ENCODE data around the gene CEP112. TPM values are rescaled to one million over a fixed set of nuclear protein-coding genes. Genes with fewer than 3 reads are reported as not detected.

CEP112 gene
- total and polyA plus RNA-seq, 10 of the 15 experiments (the other 5 are each of a cell fraction or from before 2014, with no cell fraction given) = 0.11 to 3.8 (median 0.32) TPM; not detected in 1

DNA sequence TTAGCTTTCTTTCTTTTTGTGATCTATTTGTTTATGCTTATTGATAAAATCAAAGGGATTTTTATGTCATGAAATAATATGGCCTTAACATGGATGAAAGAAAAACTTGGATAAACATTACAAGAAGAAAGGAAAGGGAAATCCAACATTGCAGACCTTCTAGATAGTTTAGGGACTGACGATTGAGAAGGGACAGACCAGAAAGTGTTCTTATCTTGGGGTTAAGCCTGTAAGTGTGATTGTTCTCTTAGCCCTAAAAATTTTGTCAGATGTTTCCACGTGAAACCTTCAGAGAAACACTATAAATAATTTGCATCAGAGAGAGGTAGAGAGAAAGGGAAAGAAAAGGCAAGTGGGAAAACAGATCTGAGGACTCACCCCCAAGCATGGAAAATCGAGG is 473.3 kb downstream of the CEP112 start (continued):
- no peak for TF ChIP-seq CUX1 (IDR thresholded peaks at IDR 0.05; ENCODE audit: insufficient replicate concordance, low read depth, low read length)

DNA sequence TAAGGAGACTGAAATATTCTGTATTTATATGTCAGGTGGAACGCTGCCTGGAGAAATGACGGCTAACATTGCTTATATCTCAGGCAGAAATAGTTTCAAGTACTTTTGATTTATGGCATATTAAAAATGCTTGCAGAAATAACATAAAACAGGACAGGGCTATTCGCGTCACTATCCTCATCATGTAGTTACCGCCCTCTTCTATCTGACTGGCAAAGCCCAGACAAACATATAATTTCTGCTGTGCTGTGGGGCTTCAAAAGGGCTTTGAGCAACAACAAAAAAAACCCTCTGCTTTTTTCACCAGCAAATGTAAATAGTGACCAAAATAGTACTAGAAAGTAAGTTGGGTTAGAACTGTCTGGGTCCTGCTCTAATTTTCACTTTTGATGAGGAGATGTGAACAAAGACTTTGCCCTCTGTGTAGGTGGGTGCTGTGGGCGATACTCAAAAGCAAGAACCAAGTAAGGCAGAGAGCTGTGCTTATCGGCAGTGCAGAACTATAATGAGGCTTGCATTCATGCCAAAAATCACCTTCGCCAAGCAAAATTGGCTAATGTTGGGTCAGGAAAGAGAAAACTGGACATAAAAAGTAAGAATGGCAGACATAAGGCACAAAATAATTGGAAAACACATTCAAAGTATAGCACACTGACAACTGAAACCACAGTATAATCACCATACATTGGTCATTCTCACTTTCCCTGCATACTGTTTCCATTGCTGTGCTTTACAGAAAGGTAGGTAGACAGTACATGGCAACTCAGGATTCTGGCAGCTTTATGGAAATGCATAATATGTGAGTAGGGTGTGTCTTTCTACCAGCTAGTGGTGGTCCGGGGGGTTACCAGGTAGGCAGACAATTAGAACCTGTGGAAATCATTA is 479.3 kb downstream of the CEP112 start:
- no peak for FAIRE-seq
- no peaks in the 10 kb centered on the region for H3K79me2 ChIP-seq (ENCODE audit: control insufficient read depth, insufficient read depth, low read length)
- CTCF ChIA-PET = interaction anchor here (0.8 to 1.5 kb wide), 3 partner anchors 10 to 328 kb away, joined by 3 to 6 read pairs (median 5); no protein-coding TSS in a partner anchor
- no peaks in the 10 kb centered on the region for H3K9me3 ChIP-seq (replicated peaks; ENCODE audit: control insufficient read depth, insufficient read depth, low read length)
- H3K27ac ChIP-seq (ENCODE audit: control insufficient read depth, insufficient read depth) = no peak overlapping the region
- no peak overlapping the region for H3K4me3 ChIP-seq
- RAD21 ChIA-PET (ENCODE audit: unreplicated experiment) = interaction anchor here (0.6 to 1.9 kb wide), 9 partner anchors 10 to 935 kb away, joined by 3 to 8 read pairs (median 3); no protein-coding TSS in a partner anchor
- POLR2A ChIA-PET = interaction anchor here (1.1 kb wide), 1 partner anchor 56 kb away, joined by 3 read pairs; no protein-coding TSS in a partner anchor
- H3K4me1 ChIP-seq (ENCODE audit: control insufficient read depth, insufficient read depth, low read length) = no peaks in the 10 kb centered on the region
- H4K20me1 ChIP-seq (ENCODE audit: control insufficient read depth, insufficient read depth) = no peaks in the 10 kb centered on the region
- in situ Hi-C loops (cut with MboI) (no loop called here), intact Hi-C loops (cut with micrococcal nuclease; ENCODE audit: unreplicated experiment) (no loop called here)
- H3K27me3 ChIP-seq (replicated peaks in 1 of 2; ENCODE audit: control insufficient read depth in 2 of 2, insufficient read depth in 2 of 2, low read length in 1 of 2) = no peaks in the 10 kb centered on the region
- H3K4me2 ChIP-seq (ENCODE audit: control insufficient read depth, insufficient read depth) = no peak overlapping the region
- 41% methylated on average over 9 of the region's 9 CpGs for WGBS (ENCODE audit: insufficient coverage, insufficient replicate concordance, low lambda C conversion rate, missing lambda C conversion rate)
- no TSS peak for BruUV-seq (replicated peaks)
- SMC1A ChIA-PET (ENCODE audit: uncharacterized antibody, unreplicated experiment) = interaction anchor here (0.6 to 2.8 kb wide), 16 partner anchors 10 to 204 kb away, joined by 3 to 15 read pairs (median 4); no protein-coding TSS in a partner anchor
- DNase-seq (ENCODE audit: low read depth, low spot score) = no peak
- H3K36me3 ChIP-seq (ENCODE audit: control insufficient read depth in 2 of 2, insufficient read depth in 2 of 2, low read length in 1 of 2) = no peaks in the 10 kb centered on the region
- peak; percentile 89 for ATAC-seq
- H2AFZ ChIP-seq (ENCODE audit: control insufficient read depth, low read depth, low read length) = no peak overlapping the region
- no peak overlapping the region for H3K9ac ChIP-seq (ENCODE audit: control insufficient read depth, insufficient read depth, low read length)
- TF ChIP-seq EZH2 (IDR thresholded peaks at IDR 0.05; ENCODE audit: borderline replicate concordance, control insufficient read depth, low read depth, low read length) = no peak
- no peak for TF ChIP-seq USF2 (IDR thresholded peaks at IDR 0.05; ENCODE audit: borderline replicate concordance, low read depth, low read length)
- TF ChIP-seq IRF4 (IDR thresholded peaks at IDR 0.05; ENCODE audit: low read depth, low read length) = no peak
- no peak for TF ChIP-seq ZNF687 (IDR thresholded peaks at IDR 0.05)
- TF ChIP-seq SMC3 (IDR thresholded peaks at IDR 0.05; ENCODE audit: borderline replicate concordance, low read length) = no peak
- TF ChIP-seq CBX3 (IDR thresholded peaks at IDR 0.05; ENCODE audit: borderline replicate concordance, low read depth) = no peak
- no peak; the same call in 1 of the 2 replicates for TF ChIP-seq BMI1 (IDR thresholded peaks at IDR 0.05; ENCODE audit: borderline replicate concordance)
- no peak for TF ChIP-seq CHD4 (IDR thresholded peaks at IDR 0.05)
- TF ChIP-seq POLR2AphosphoS2 (IDR thresholded peaks at IDR 0.05; ENCODE audit: low read depth, low read length) = no peak

Measured in GM12878 (cell line).